ENCODE measurements around the gene CRHR2.

Gene CRHR2

DNA sequence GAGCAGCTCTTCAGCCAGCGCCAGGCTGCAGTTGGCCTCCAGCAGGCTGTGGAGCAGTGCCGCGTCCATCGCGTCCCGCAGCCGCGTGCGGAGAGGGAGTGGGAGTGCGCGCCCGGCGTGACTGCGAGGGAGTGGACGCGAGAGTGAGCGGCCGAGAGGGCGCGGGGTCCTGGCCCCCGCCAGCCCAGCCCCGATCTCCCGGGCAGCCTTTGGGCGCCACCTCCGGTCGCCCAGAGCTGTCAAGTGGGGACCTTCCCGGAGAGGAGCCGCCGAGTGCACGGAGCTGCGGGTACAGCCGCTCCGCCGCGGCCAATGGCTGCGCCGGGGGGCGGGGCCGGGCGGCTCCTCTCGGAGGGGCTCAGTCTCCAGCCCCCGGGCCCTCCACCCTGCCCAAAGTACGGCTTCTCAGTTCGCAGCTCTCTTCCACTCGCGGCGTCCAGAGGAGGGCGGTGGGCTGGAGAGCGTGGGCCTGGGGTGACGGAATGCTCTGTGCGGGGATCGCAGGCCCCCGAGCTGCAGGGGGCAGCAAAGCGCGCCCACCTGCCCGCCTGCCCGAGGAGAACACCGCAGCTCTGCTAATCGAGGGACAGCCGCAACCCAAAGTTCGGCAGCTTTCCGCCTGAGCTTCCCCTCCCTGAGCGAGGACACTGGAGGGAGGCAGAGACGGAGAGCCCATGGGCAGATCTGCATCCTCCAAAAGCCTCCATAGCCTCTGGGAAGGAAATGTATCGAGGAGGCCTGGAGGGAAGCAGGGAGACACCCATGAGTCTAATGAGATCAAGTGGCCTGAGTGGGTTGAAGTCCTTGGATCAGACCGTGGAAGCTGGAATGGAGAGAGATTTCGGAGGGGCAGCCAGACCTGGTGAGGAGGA is at the start of gene CRHR2:
Gene CRHR2, minus strand, starts transcription at position 245 of the 872 bp plus-strand sequence. Its CDS starts 176 bp downstream, at position 69.
- TF ChIP-seq, protein P1, sequence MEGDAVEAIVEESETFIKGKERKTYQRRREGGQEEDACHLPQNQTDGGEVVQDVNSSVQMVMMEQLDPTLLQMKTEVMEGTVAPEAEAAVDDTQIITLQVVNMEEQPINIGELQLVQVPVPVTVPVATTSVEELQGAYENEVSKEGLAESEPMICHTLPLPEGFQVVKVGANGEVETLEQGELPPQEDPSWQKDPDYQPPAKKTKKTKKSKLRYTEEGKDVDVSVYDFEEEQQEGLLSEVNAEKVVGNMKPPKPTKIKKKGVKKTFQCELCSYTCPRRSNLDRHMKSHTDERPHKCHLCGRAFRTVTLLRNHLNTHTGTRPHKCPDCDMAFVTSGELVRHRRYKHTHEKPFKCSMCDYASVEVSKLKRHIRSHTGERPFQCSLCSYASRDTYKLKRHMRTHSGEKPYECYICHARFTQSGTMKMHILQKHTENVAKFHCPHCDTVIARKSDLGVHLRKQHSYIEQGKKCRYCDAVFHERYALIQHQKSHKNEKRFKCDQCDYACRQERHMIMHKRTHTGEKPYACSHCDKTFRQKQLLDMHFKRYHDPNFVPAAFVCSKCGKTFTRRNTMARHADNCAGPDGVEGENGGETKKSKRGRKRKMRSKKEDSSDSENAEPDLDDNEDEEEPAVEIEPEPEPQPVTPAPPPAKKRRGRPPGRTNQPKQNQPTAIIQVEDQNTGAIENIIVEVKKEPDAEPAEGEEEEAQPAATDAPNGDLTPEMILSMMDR (IDR thresholded peaks at IDR 0.05; ENCODE audit: low read depth, low read length, missing control alignments), result peak; percentile 20
- H3K4me3 ChIP-seq (ENCODE audit: low read depth, low read length), result peak within 1 kb of the TSS; percentile 16
- DNase-seq (ENCODE audit: low read depth), result no peak

DNA sequence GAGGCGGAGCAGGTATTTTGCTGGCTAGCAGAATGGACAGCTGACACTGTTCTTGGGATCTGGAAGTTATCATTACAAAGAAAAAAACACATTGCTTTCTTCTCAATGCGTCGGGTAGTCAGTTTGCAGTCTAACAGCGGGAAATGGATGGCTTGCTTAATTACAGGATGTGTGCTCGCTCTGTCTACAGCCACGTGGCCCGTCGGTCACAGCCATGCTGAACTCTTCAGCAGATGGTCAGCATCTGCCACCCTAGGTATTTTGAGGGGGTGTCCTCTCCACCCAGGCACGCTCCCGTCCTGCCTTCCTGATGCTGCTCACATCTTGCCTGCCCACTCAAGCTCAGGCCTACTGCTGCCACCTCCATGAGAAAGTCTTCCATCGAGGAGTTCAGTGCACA is 49.3 kb upstream of the CRHR2 start:
- TF ChIP-seq, protein P1 (IDR thresholded peaks at IDR 0.05; ENCODE audit: low read depth, low read length, missing control alignments), result no peak
- H3K4me3 ChIP-seq (ENCODE audit: low read depth, low read length), result no peak overlapping the region
- no peak for DNase-seq (ENCODE audit: low read depth)

DNA sequence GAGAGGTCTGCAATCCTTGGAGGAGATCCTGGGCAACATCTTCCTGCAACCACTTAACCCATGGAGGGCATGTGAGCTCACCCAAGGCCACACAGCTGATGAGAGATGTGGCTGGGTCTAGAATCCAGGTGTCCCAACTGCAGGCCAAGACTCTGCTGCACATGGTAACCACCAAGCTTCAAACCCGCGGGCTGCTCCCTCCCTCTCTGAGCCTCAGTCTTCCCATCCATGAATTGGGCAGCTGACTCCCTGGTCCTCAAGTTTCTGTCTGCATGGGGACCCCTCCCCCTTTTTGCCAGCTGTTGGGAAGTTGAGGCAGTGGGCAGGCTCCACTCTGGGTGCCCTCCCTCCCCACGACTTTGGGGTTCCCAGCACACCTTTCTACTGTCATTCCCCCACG is 48.7 kb upstream of the CRHR2 start:
- TF ChIP-seq, protein P1 (IDR thresholded peaks at IDR 0.05; ENCODE audit: low read depth, low read length, missing control alignments), result no peak
- H3K4me3 ChIP-seq (ENCODE audit: low read depth, low read length), result no peak overlapping the region
- DNase-seq (ENCODE audit: low read depth), result no peak

DNA sequence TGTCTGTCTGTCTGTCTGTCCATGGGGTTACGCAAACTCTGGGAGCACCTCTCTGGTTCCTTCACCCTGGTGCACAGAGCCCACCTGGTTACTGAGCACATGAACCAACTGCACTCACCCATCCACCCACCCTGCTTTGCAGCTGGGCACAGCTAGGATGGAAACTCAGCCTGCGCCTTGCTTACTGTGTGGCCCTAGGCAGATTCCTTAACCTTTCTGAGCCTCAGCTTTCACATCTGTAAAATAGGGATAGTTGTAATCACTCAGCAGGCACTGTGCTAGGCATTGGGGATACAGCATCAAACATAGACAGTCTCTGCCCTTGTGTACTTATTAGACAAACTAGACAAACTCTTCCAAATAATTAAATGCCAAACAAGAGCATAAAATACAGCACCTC is 47.8 kb upstream of the CRHR2 start:
- TF ChIP-seq, protein P1 (IDR thresholded peaks at IDR 0.05; ENCODE audit: low read depth, low read length, missing control alignments), result no peak
- no peak for DNase-seq (ENCODE audit: low read depth)
- no peak overlapping the region for H3K4me3 ChIP-seq (ENCODE audit: low read depth, low read length)

DNA sequence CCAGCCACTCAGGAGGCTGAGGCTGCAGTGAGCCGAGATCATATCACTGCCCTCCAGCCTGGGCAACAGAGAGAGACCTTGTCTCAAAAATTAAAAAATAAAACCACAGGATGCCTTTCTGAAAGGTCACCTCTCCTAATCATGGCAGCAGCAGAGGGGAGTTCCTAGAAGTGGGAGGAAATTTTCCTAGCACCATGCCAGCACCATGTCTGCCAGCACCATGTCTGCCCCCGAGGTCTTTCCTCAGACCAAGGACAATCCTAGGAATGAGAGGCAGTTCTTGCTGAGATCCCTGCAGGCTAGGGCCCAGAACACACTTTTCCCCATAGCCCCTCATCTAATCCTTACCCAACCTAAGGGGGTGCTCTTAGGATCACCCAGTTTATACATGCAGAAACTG is 47.4 kb upstream of the CRHR2 start:
- H3K4me3 ChIP-seq (ENCODE audit: low read depth, low read length), result no peak overlapping the region
- DNase-seq (ENCODE audit: low read depth), result no peak
- TF ChIP-seq, protein P1 (IDR thresholded peaks at IDR 0.05; ENCODE audit: low read depth, low read length, missing control alignments), result no peak

DNA sequence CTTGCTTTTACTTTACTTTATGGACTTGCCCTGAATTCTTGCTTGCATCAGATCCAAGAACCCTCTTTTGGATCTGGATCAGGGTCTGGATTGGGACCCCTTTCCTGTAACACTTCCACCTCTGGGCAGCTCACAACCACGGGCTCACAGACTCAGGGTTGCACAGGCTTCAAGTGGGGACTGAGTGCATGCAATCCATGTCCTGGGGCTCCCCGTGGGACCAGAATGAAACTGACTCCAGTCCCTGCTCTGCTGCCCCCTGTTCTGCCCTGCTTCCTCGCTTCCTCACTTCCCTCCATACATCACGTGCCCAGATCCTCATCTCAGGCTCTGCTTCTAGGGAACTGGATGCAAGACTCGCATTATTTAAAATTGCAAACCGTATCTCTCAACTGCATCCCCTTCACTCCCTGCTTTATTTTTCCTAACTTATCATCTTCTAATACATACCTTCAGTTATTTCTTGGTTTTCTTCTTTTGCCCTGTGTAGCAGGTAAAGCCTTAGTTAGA is 46.4 kb upstream of the CRHR2 start:
- TF ChIP-seq, protein P1 (IDR thresholded peaks at IDR 0.05; ENCODE audit: low read depth, low read length, missing control alignments), result no peak
- H3K4me3 ChIP-seq (ENCODE audit: low read depth, low read length), result no peak overlapping the region
- DNase-seq (ENCODE audit: low read depth), result no peak
